Pancreas (tissue), 10 donors: ENCODE data around the gene RACGAP1. TPM values are rescaled to one million over a fixed set of nuclear protein-coding genes. Genes with fewer than 3 reads are reported as not detected.

Source experiments
- ATAC-seq, 4 donors: fragments of 200-7000 bp; cut with Tn5 transposase; one replicate each; pipeline versions ENCODE4 v1.8.0 to v1.9.1; 2020; ENCODE audit warnings: mild to moderate bottlenecking in 4 of 4, moderate library complexity in 4 of 4
- DNase-seq, 6 donors: peaks; one replicate each; pipeline ENCODE4 v3.0.0-alpha.2; 2020
- FAIRE-seq: peaks from 2 replicates; lab custom pipeline; 2012; peaks lifted over from hg19 to GRCh38; lab: Jason Lieb, UNC
- H3K27ac ChIP-seq, 4 donors: fragments of 200-600 bp; sonication (generic); 1 replicate in 3 of 4; 2 replicates in 1 of 4; pipeline versions ENCODE4 v1.5.0 to v1.8.0; 2020
- H3K27me3 ChIP-seq, 4 donors: fragments of 200-600 bp; one replicate each; pipeline ENCODE4 v1.8.0; 2021
- H3K36me3 ChIP-seq, 3 donors: fragments of 200-600 bp; sonication (generic) in 1 of 3; one replicate each; pipeline versions ENCODE4 v1.5.0 to v1.8.0; 2020 to 2021
- H3K4me1 ChIP-seq, 3 donors: fragments of 200-600 bp; one replicate each; pipeline ENCODE4 v1.8.0; 2021
- H3K4me3 ChIP-seq, 4 donors: fragments of 200-600 bp; sonication (generic) in 2 of 4; one replicate each; pipeline versions ENCODE4 v1.5.0 to v1.8.0; 2020 to 2021
- H3K9me3 ChIP-seq, 4 donors: fragments of 200-600 bp; one replicate each; pipeline ENCODE4 v1.8.0; 2021
- CTCF ChIP-seq, 4 donors: fragments of 200-600 bp; sonication (generic) in 3 of 4; IDR thresholded peaks; one replicate each; pipeline versions ENCODE4 v1.5.0 to v1.8.0; 2021; ENCODE audit warnings: antibody characterized with exemption in 4 of 4
- WGBS, 2 donors: extraction: QIAGEN DNeasy Blood & Tissue Kit; methylation state at CpG; one replicate each; pipeline ENCODE4 v1.1.7; 2013; 5-methylcytosine and 5-hydroxymethylcytosine counted together
- intact Hi-C, 3 donors: fragments of 100-400 bp; cut with DNase I; formaldehyde crosslinking; loops; one replicate each; pipeline versions ENCODE4 v1.11.1 to v1.14.2; 2022
- polyA plus RNA-seq, 2 donors: library from polyadenylated mRNA; stranded (reverse); fragments of 200-250 nt; gene quantifications; one replicate each; pipeline ENCODE4 v1.2.3, GENCODE V29; 2013
- total RNA-seq, 6 donors: library from RNA; stranded (reverse); fragmentation: NEBNext Ultra II Directional in 4 of 6; extraction: Animal tissue kit (Norgen Biotek cat#: 25700) in 4 of 6; gene quantifications; one replicate each; pipeline versions ENCODE4 v1.2.1 to v1.2.4, GENCODE V29; 2021 to 2023
- donor health status: healthy with polysubstance abuse.
- donor health status: DM: no; HTN: no; CAD: no; lungs with moderate emphysema.
- donor health status: DM: no; HTN: no; CAD: no.
- donor health status: control.
- donor health status: control.
- donor health status: Bipolar disorder and iron deficiency.
- donor health status: DM: yes; HTN: yes; CAD: no.
- donor health status: DM: no; HTN: no; CAD: no.
- donor health status: DM: no; HTN: no; CAD: no.
- donor health status: DM: yes; HTN: yes; CAD: no.

RACGAP1 gene
- total and polyA plus RNA-seq, 8 donors = 0.72 to 6.3 (median 2.4) TPM

- DNase-seq = no peak
- TF ChIP-seq CTCF (IDR thresholded peaks at IDR 0.05) = no peak
- no peak for FAIRE-seq
- Histone ChIP-seq H3K36me3 (no peaks in the 10 kb centered on the region), H3K4me1 (no peaks in the 10 kb centered on the region), H3K27me3 (no peaks in the 10 kb centered on the region), H3K4me3 (no peak overlapping the region), H3K27ac (no peak overlapping the region), H3K9me3 (no peaks in the 10 kb centered on the region)
- 83 to 95% methylated on average over 2 of the region's 2 CpGs for WGBS, 2 donors
- intact Hi-C loops = no loop called here
- ATAC-seq = no peak
Observed at GRCh38 chr12:50013361-50014147, 11.7 kb downstream of the RACGAP1 start.

GRCh38 chr12:50006754-50007442 is 18.4 kb downstream of the RACGAP1 start:
- Histone ChIP-seq H3K9me3 (no peaks in the 10 kb centered on the region), H3K4me1 (no peaks in the 10 kb centered on the region), H3K27me3 (no peaks in the 10 kb centered on the region), H3K4me3 (no peak overlapping the region), H3K36me3 (no peaks in the 10 kb centered on the region), H3K27ac (no peak overlapping the region)
- no peak for TF ChIP-seq CTCF (IDR thresholded peaks at IDR 0.05)
- intact Hi-C loops = no loop called here
- no peak for FAIRE-seq
- ATAC-seq = no peak
- 92 to 95% methylated on average over 1 of the region's 1 CpG for WGBS, 2 donors
- DNase-seq = no peak

GRCh38 chr12:50006280-50006679 is 19.0 kb downstream of the RACGAP1 start:
- ATAC-seq (no peak), DNase-seq (no peak), FAIRE-seq (no peak)
- no peaks in the 10 kb centered on the region for H3K4me1 ChIP-seq
- no peak overlapping the region for H3K27ac ChIP-seq
- intact Hi-C loops = no loop called here
- H3K9me3 ChIP-seq = no peaks in the 10 kb centered on the region
- H3K4me3 ChIP-seq = no peak overlapping the region
- no peaks in the 10 kb centered on the region for H3K36me3 ChIP-seq
- TF ChIP-seq CTCF (IDR thresholded peaks at IDR 0.05) = no peak
- no peaks in the 10 kb centered on the region for H3K27me3 ChIP-seq
- 95 to 98% methylated on average over 7 of the region's 7 CpGs for WGBS, 2 donors

GRCh38 chr12:50005175-50005574 is 20.1 kb downstream of the RACGAP1 start:
- no peak for TF ChIP-seq CTCF (IDR thresholded peaks at IDR 0.05)
- H3K27ac ChIP-seq = no peak overlapping the region
- 84 to 90% methylated on average over 3 of the region's 3 CpGs for WGBS, 2 donors
- H3K4me3 ChIP-seq = no peak overlapping the region
- ATAC-seq (no peak), FAIRE-seq (no peak), DNase-seq (no peak)
- intact Hi-C loops = no loop called here
- H3K27me3 ChIP-seq = no peaks in the 10 kb centered on the region
- no peaks in the 10 kb centered on the region for H3K36me3 ChIP-seq
- H3K4me1 ChIP-seq = no peaks in the 10 kb centered on the region
- no peaks in the 10 kb centered on the region for H3K9me3 ChIP-seq

GRCh38 chr12:50004696-50005095 is 20.6 kb downstream of the RACGAP1 start:
- Histone ChIP-seq H3K27ac (no peak overlapping the region), H3K9me3 (no peaks in the 10 kb centered on the region), H3K27me3 (no peaks in the 10 kb centered on the region), H3K4me3 (no peak overlapping the region), H3K36me3 (no peaks in the 10 kb centered on the region), H3K4me1 (no peaks in the 10 kb centered on the region)
- intact Hi-C loops = no loop called here
- FAIRE-seq (no peak), DNase-seq (no peak), ATAC-seq (peak in 1 of 4 donors; percentile 35)
- no peak for TF ChIP-seq CTCF (IDR thresholded peaks at IDR 0.05)
